Measurements from ENCODE around the gene QSER1. TPM values are rescaled to one million over a fixed set of nuclear protein-coding genes. Genes with fewer than 3 reads are reported as not detected.

The QSER1 gene
- total and polyA plus RNA-seq, 4 experiments from 2014 or later, result 0.18 to 13.0 (median 6.5) TPM

- peaks cover 0 to 9% (median 2%) of the 10 kb centered on the region in 4 donors for H3K4me1 Mint-ChIP-seq
- H3K27me3 Mint-ChIP-seq, result no peaks in the 10 kb centered on the region
- H3K27ac Mint-ChIP-seq, result no peak overlapping the region
- ChIA-PET CTCF (ENCODE audit: partially characterized antibody) (interaction anchor here (1.5 kb wide), 1 partner anchor 20 kb away, joined by 5 read pairs; no protein-coding TSS in a partner anchor), POLR2A (ENCODE audit: partially characterized antibody) (no interaction called here)
- no peaks in the 10 kb centered on the region for H3K4me1 ChIP-seq (ENCODE audit: insufficient read depth, low read length)
- H3K4me3 ChIP-seq (ENCODE audit: low read length in 2 of 2), result no peak overlapping the region
- no peak overlapping the region for H3K27ac ChIP-seq (ENCODE audit: low read depth, low read length)
- H3K27me3 ChIP-seq (ENCODE audit: insufficient read depth, low read length), result no peaks in the 10 kb centered on the region
- H3K36me3 Mint-ChIP-seq, result peaks cover 31 to 36% of the 10 kb centered on the region in 2 donors
- DNase-seq, result no peak
- no peak overlapping the region for H3K4me3 Mint-ChIP-seq
- no peaks in the 10 kb centered on the region for H3K9me3 ChIP-seq (ENCODE audit: control insufficient read depth in 1 of 2, low read length in 2 of 2)
- intact Hi-C loops (cut with micrococcal nuclease), result no loop called here
- H3K9me3 Mint-ChIP-seq, result peaks cover 0 to 2% (median 0%) of the 10 kb centered on the region in 8 donors
- H3K36me3 ChIP-seq (ENCODE audit: insufficient read depth, low read length), result peaks cover 3% of the 10 kb centered on the region
Measured at GRCh38 chr11:32939866-32940265, 47.3 kb downstream of the QSER1 start.

GRCh38 chr11:32940865-32941264 lies 48.3 kb downstream of the QSER1 start:
- peaks cover 0 to 9% (median 2%) of the 10 kb centered on the region in 4 donors for H3K4me1 Mint-ChIP-seq
- peak overlapping the region in 1 of 7 donors; percentile 29 for H3K27ac Mint-ChIP-seq
- H3K4me3 ChIP-seq (ENCODE audit: low read length in 2 of 2), result no peak overlapping the region
- POLR2A ChIA-PET (ENCODE audit: partially characterized antibody), result no interaction called here
- no peaks in the 10 kb centered on the region for H3K9me3 ChIP-seq (ENCODE audit: control insufficient read depth in 1 of 2, low read length in 2 of 2)
- no peaks in the 10 kb centered on the region for H3K4me1 ChIP-seq (ENCODE audit: insufficient read depth, low read length)
- H3K9me3 Mint-ChIP-seq, result peaks cover 0 to 2% (median 0%) of the 10 kb centered on the region in 8 donors
- no peak for DNase-seq
- H3K4me3 Mint-ChIP-seq, result no peak overlapping the region
- peaks cover 3% of the 10 kb centered on the region for H3K36me3 ChIP-seq (ENCODE audit: insufficient read depth, low read length)
- intact Hi-C loops (cut with micrococcal nuclease), result no loop called here
- no peaks in the 10 kb centered on the region for H3K27me3 Mint-ChIP-seq
- CTCF ChIA-PET (ENCODE audit: partially characterized antibody), result no interaction called here
- no peak overlapping the region for H3K27ac ChIP-seq (ENCODE audit: low read depth, low read length)
- H3K27me3 ChIP-seq (ENCODE audit: insufficient read depth, low read length), result no peaks in the 10 kb centered on the region
- peaks cover 29 to 36% of the 10 kb centered on the region in 2 donors for H3K36me3 Mint-ChIP-seq

GRCh38 chr11:32947978-32948377 lies 55.4 kb downstream of the QSER1 start:
- intact Hi-C loops (cut with micrococcal nuclease), result no loop called here
- H3K27me3 ChIP-seq (ENCODE audit: insufficient read depth, low read length), result no peaks in the 10 kb centered on the region
- Mint-ChIP-seq H3K36me3 (peaks cover 10 to 20% of the 10 kb centered on the region in 2 donors), H3K27ac (no peak overlapping the region), H3K4me1 (no peaks in the 10 kb centered on the region), H3K4me3 (no peak overlapping the region), H3K9me3 (peaks cover 0 to 13% (median 5%) of the 10 kb centered on the region in 8 donors), H3K27me3 (no peaks in the 10 kb centered on the region)
- ChIA-PET CTCF (ENCODE audit: partially characterized antibody) (interaction anchor here (1.3 kb wide), 1 partner anchor 118 kb away, joined by 4 read pairs; no protein-coding TSS in a partner anchor), POLR2A (ENCODE audit: partially characterized antibody) (no interaction called here)
- no peaks in the 10 kb centered on the region for H3K36me3 ChIP-seq (ENCODE audit: insufficient read depth, low read length)
- H3K4me3 ChIP-seq (ENCODE audit: low read length in 2 of 2), result no peak overlapping the region
- DNase-seq, result no peak
- no peak overlapping the region for H3K27ac ChIP-seq (ENCODE audit: low read depth, low read length)
- H3K9me3 ChIP-seq (ENCODE audit: control insufficient read depth in 1 of 2, low read length in 2 of 2), result no peaks in the 10 kb centered on the region
- no peaks in the 10 kb centered on the region for H3K4me1 ChIP-seq (ENCODE audit: insufficient read depth, low read length)

GRCh38 chr11:32949739-32950138 lies 57.1 kb downstream of the QSER1 start:
- Histone ChIP-seq H3K4me1 (ENCODE audit: insufficient read depth, low read length) (no peaks in the 10 kb centered on the region), H3K4me3 (ENCODE audit: low read length in 2 of 2) (no peak overlapping the region), H3K36me3 (ENCODE audit: insufficient read depth, low read length) (no peaks in the 10 kb centered on the region), H3K9me3 (ENCODE audit: control insufficient read depth in 1 of 2, low read length in 2 of 2) (no peaks in the 10 kb centered on the region), H3K27ac (ENCODE audit: low read depth, low read length) (no peak overlapping the region), H3K27me3 (ENCODE audit: insufficient read depth, low read length) (no peaks in the 10 kb centered on the region)
- H3K9me3 Mint-ChIP-seq, result peaks cover 0 to 13% (median 5%) of the 10 kb centered on the region in 8 donors
- ChIA-PET POLR2A (ENCODE audit: partially characterized antibody) (no interaction called here), CTCF (ENCODE audit: partially characterized antibody) (no interaction called here)
- DNase-seq, result no peak
- H3K36me3 Mint-ChIP-seq, result peaks cover 8 to 24% of the 10 kb centered on the region in 2 donors
- H3K4me1 Mint-ChIP-seq, result no peaks in the 10 kb centered on the region
- peak overlapping the region in 1 of 7 donors; percentile 11 for H3K27ac Mint-ChIP-seq
- H3K27me3 Mint-ChIP-seq, result no peaks in the 10 kb centered on the region
- intact Hi-C loops (cut with micrococcal nuclease), result no loop called here
- H3K4me3 Mint-ChIP-seq, result no peak overlapping the region

DNA sequence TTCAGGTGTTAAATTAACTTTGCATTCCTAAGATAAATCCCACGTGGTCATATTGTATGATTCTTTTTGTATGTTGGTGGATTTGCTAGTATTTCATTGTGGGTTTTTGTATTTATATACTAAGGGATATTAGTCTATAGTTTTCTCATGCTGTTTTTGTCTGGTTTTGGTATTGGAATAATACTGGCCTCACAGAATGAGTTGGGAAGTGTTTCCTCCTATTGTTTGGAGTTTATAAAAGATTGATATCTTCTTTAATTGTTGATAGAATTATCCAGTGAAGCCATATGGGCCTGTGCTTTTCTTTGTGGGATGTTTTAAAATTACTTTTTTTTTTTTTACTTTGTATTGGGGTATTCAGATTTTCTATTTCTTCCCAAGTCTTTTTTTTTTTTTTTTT lies 59.8 kb downstream of the QSER1 start:
- intact Hi-C loops (cut with micrococcal nuclease), result no loop called here
- Histone ChIP-seq H3K27ac (ENCODE audit: low read depth, low read length) (no peak overlapping the region), H3K27me3 (ENCODE audit: insufficient read depth, low read length) (no peaks in the 10 kb centered on the region), H3K9me3 (ENCODE audit: control insufficient read depth in 1 of 2, low read length in 2 of 2) (no peaks in the 10 kb centered on the region), H3K36me3 (ENCODE audit: insufficient read depth, low read length) (no peaks in the 10 kb centered on the region), H3K4me1 (ENCODE audit: insufficient read depth, low read length) (no peaks in the 10 kb centered on the region), H3K4me3 (ENCODE audit: low read length in 2 of 2) (no peak overlapping the region)
- Mint-ChIP-seq H3K27ac (no peak overlapping the region), H3K9me3 (peaks cover 0 to 9% (median 5%) of the 10 kb centered on the region in 8 donors), H3K4me3 (no peak overlapping the region), H3K36me3 (peaks cover 15 to 23% of the 10 kb centered on the region in 2 donors), H3K27me3 (no peaks in the 10 kb centered on the region), H3K4me1 (no peaks in the 10 kb centered on the region)
- CTCF ChIA-PET (ENCODE audit: partially characterized antibody), result interaction anchor here (1.5 kb wide), 1 partner anchor 113 kb away, joined by 4 read pairs; no protein-coding TSS in a partner anchor
- no peak for DNase-seq
- POLR2A ChIA-PET (ENCODE audit: partially characterized antibody), result no interaction called here

DNA sequence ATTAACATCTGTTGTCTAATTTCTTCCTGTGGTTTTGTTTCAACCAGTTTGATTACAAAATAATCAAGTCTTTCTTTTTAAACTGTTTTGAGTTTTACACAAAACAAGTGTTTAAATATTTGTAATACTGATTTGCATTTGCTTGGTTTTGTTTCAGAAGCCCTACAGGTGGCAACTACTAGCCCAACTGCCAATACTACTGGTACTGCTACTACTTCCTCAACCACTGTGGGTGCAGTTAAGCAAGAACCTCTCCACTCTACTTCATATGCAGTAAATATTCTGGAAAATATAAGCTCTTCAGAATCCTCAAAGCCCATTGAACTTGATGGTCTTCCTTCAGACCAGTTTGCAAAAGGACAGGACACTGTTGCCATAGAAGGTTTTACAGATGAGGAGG lies 61.1 kb downstream of the QSER1 start:
- DNase-seq, result no peak
- H3K4me1 ChIP-seq (ENCODE audit: insufficient read depth, low read length), result no peaks in the 10 kb centered on the region
- no peak overlapping the region for H3K27ac ChIP-seq (ENCODE audit: low read depth, low read length)
- Mint-ChIP-seq H3K27me3 (no peaks in the 10 kb centered on the region), H3K36me3 (peaks cover 13% of the 10 kb centered on the region in 2 donors), H3K9me3 (peaks cover 0 to 2% (median 0%) of the 10 kb centered on the region in 8 donors), H3K4me1 (no peaks in the 10 kb centered on the region), H3K4me3 (no peak overlapping the region), H3K27ac (peak overlapping the region in 1 of 7 donors; percentile 11)
- POLR2A ChIA-PET (ENCODE audit: partially characterized antibody), result no interaction called here
- H3K27me3 ChIP-seq (ENCODE audit: insufficient read depth, low read length), result no peaks in the 10 kb centered on the region
- intact Hi-C loops (cut with micrococcal nuclease), result no loop called here
- no peaks in the 10 kb centered on the region for H3K9me3 ChIP-seq (ENCODE audit: control insufficient read depth in 1 of 2, low read length in 2 of 2)
- no peaks in the 10 kb centered on the region for H3K36me3 ChIP-seq (ENCODE audit: insufficient read depth, low read length)
- no peak overlapping the region for H3K4me3 ChIP-seq (ENCODE audit: low read length in 2 of 2)
- CTCF ChIA-PET (ENCODE audit: partially characterized antibody), result interaction anchor here (1.5 kb wide), 1 partner anchor 112 kb away, joined by 4 read pairs; no protein-coding TSS in a partner anchor

DNA sequence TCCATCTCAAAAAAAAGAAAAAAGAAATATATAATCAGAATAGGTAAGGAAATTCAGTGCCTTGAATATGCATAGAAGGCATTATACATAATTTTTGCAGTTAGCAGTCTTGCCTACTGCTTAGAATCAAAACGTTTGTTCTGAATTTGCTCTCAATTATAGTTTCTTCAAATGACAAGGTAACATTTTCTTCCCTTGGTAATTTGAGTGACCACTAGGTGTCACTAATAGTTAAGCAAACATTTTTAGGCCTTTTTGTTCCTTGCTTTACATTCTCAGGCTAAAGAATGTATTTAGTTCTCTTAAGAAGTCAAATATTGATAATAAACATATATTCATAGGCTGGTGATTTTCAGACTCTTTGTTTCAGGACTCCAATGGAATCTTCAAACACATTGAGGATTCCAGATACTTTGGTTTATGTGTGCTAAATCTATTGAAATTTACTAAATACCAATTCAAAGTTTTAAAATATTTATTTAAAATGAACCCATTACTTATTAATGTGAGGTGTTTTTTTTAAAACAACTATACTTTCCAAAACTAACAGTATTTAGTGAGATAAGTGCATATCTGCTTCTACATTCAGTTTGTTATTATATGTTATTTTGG lies 68.0 kb downstream of the QSER1 start:
- Mint-ChIP-seq H3K36me3 (peaks cover 17 to 18% of the 10 kb centered on the region in 2 donors), H3K4me3 (no peak overlapping the region), H3K9me3 (no peaks in the 10 kb centered on the region), H3K27me3 (no peaks in the 10 kb centered on the region), H3K27ac (no peak overlapping the region), H3K4me1 (peaks cover 0 to under 1% (median 0%) of the 10 kb centered on the region in 4 donors)
- ChIA-PET POLR2A (ENCODE audit: partially characterized antibody) (interaction anchor here (0.9 to 1.2 kb wide), 2 partner anchors 103 to 105 kb away, joined by 3 to 8 read pairs; no protein-coding TSS in a partner anchor), CTCF (ENCODE audit: partially characterized antibody) (interaction anchor here (1.0 to 16.4 kb wide), 7 partner anchors 14 to 104 kb away, joined by 4 to 394 read pairs (median 7); partner anchors contain the start of gene TCP11L1)
- Histone ChIP-seq H3K27me3 (ENCODE audit: insufficient read depth, low read length) (no peaks in the 10 kb centered on the region), H3K4me1 (ENCODE audit: insufficient read depth, low read length) (no peaks in the 10 kb centered on the region), H3K36me3 (ENCODE audit: insufficient read depth, low read length) (no peaks in the 10 kb centered on the region), H3K9me3 (ENCODE audit: control insufficient read depth in 1 of 2, low read length in 2 of 2) (no peaks in the 10 kb centered on the region), H3K4me3 (ENCODE audit: low read length in 2 of 2) (no peak overlapping the region), H3K27ac (ENCODE audit: low read depth, low read length) (no peak overlapping the region)
- peak in 4 of 5 donors; percentile 40 to 57 (median 54) for DNase-seq
- intact Hi-C loops (cut with micrococcal nuclease), result loop anchor here (1.0 to 10.0 kb wide), 5 partner anchors 54 to 864 kb away; partner anchors contain the start of genes DEPDC7 and TCP11L1

All from CD4-positive, alpha-beta memory T cell (primary cell).